Measurements from ENCODE around the gene ENDOU. TPM values are rescaled to one million over a fixed set of nuclear protein-coding genes. Genes with fewer than 3 reads are reported as not detected.
"Not testable (repeated sequence)": the region's sequence is repeated elsewhere in the genome, so short reads cannot be mapped to it uniquely, and the experiment has no call there.

ENDOU gene
- total RNA-seq, 1 experiment from 2014 or later: not detected

- Histone ChIP-seq H3K36me3 (peaks cover 39% of the 10 kb centered on the region), H3K27me3 (no peaks in the 10 kb centered on the region)
- no peak for DNase-seq
Observed at GRCh38 chr12:47687636-47688035, 37.7 kb downstream of the ENDOU start.

GRCh38 chr12:47686645-47687240 is 38.5 kb downstream of the ENDOU start:
- no peaks in the 10 kb centered on the region for H3K9me3 ChIP-seq
- H3K36me3 ChIP-seq: peaks cover 30% of the 10 kb centered on the region
- peak; percentile 5 for DNase-seq
- no peak overlapping the region for H3K4me3 ChIP-seq
- H3K27me3 ChIP-seq: no peaks in the 10 kb centered on the region

More at GRCh38 chr12:47687636-47688035, 37.7 kb downstream of the ENDOU start:
- H3K9me3 ChIP-seq: no peaks in the 10 kb centered on the region
- H3K4me3 ChIP-seq: no peak overlapping the region

GRCh38 chr12:47679785-47680184 is 45.5 kb downstream of the ENDOU start:
- no peaks in the 10 kb centered on the region for H3K27me3 ChIP-seq
- H3K4me3 ChIP-seq: no peak overlapping the region
- no peak for DNase-seq
- H3K36me3 ChIP-seq: peaks cover 57% of the 10 kb centered on the region
- no peaks in the 10 kb centered on the region for H3K9me3 ChIP-seq

GRCh38 chr12:47672068-47672467 is 53.2 kb downstream of the ENDOU start:
- H3K4me3 ChIP-seq: no peak overlapping the region
- peaks cover 40% of the 10 kb centered on the region for H3K36me3 ChIP-seq
- H3K9me3 ChIP-seq: no peaks in the 10 kb centered on the region
- no peak for DNase-seq
- no peaks in the 10 kb centered on the region for H3K27me3 ChIP-seq

- H3K27me3 ChIP-seq, H3K9me3 ChIP-seq, H3K4me3 ChIP-seq, DNase-seq: not testable (repeated sequence)
- H3K36me3 ChIP-seq: peaks cover 51% of the 10 kb centered on the region
Observed at GRCh38 chr12:47667935-47668334, 57.4 kb downstream of the ENDOU start.

Other genes starting within 250 kb of the ENDOU start
- gene RPAP3, start 19.5 kb downstream of the ENDOU start, total RNA-seq (2014; rRNA removed; shearing (Covaris generic); ENCODE audit: low replicate concordance): 18.1 and 56.5 TPM in 2 replicates
- gene RAPGEF3, start 33.4 kb upstream of the ENDOU start, total RNA-seq (2014; rRNA removed; shearing (Covaris generic); ENCODE audit: low replicate concordance): 2.9 and 6.1 TPM in 2 replicates
- gene SLC48A1, start 47.7 kb upstream of the ENDOU start, total RNA-seq (2014; rRNA removed; shearing (Covaris generic); ENCODE audit: low replicate concordance): 14.2 and 17.6 TPM in 2 replicates
- gene HDAC7, start 94.4 kb upstream of the ENDOU start, total RNA-seq (2014; rRNA removed; shearing (Covaris generic); ENCODE audit: low replicate concordance): 30.5 and 31.5 TPM in 2 replicates
- 14.7 and 15.9 TPM in 2 replicates for gene VDR, start 179.5 kb upstream of the ENDOU start, total RNA-seq (2014; rRNA removed; shearing (Covaris generic); ENCODE audit: low replicate concordance)
- 130 and 148 TPM in 2 replicates for gene TMEM106C, start 238.1 kb upstream of the ENDOU start, total RNA-seq (2014; rRNA removed; shearing (Covaris generic); ENCODE audit: low replicate concordance)

Data from MG63 (cell line).